ENCODE data around the gene OR5C1. TPM values are rescaled to one million over a fixed set of nuclear protein-coding genes. Genes with fewer than 3 reads are reported as not detected.
"Not testable (repeated sequence)": the region's sequence is repeated elsewhere in the genome, so short reads cannot be mapped to it uniquely, and the experiment has no call there.

OR5C1 gene
- total and polyA plus RNA-seq, 7 donors: not detected

DNA sequence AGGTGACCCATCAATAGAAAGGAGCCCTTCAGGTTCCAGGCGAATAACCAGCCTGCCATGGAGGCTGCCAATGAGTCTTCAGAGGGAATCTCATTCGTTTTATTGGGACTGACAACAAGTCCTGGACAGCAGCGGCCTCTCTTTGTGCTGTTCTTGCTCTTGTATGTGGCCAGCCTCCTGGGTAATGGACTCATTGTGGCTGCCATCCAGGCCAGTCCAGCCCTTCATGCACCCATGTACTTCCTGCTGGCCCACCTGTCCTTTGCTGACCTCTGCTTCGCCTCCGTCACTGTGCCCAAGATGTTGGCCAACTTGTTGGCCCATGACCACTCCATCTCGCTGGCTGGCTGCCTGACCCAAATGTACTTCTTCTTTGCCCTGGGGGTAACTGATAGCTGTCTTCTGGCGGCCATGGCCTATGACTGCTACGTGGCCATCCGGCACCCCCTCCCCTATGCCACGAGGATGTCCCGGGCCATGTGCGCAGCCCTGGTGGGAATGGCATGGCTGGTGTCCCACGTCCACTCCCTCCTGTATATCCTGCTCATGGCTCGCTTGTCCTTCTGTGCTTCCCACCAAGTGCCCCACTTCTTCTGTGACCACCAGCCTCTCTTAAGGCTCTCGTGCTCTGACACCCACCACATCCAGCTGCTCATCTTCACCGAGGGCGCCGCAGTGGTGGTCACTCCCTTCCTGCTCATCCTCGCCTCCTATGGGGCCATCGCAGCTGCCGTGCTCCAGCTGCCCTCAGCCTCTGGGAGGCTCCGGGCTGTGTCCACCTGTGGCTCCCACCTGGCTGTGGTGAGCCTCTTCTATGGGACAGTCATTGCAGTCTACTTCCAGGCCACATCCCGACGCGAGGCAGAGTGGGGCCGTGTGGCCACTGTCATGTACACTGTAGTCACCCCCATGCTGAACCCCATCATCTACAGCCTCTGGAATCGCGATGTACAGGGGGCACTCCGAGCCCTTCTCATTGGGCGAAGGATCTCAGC lies 11.6 kb downstream of the OR5C1 start, which contains the start of gene OR1K1:
TSS of gene OR1K1 (plus strand) at position 58 of the 995 bp plus-strand sequence. CDS start at position 58, 0 bp downstream.
- intact Hi-C loops (cut with DNase I): loop anchor here in 1 of 2 donors (10.0 kb wide), 1 partner anchor 676 kb away; no protein-coding TSS in a partner anchor
- H3K4me1 ChIP-seq: no peaks in the 10 kb centered on the region
- TF ChIP-seq, protein P1, sequence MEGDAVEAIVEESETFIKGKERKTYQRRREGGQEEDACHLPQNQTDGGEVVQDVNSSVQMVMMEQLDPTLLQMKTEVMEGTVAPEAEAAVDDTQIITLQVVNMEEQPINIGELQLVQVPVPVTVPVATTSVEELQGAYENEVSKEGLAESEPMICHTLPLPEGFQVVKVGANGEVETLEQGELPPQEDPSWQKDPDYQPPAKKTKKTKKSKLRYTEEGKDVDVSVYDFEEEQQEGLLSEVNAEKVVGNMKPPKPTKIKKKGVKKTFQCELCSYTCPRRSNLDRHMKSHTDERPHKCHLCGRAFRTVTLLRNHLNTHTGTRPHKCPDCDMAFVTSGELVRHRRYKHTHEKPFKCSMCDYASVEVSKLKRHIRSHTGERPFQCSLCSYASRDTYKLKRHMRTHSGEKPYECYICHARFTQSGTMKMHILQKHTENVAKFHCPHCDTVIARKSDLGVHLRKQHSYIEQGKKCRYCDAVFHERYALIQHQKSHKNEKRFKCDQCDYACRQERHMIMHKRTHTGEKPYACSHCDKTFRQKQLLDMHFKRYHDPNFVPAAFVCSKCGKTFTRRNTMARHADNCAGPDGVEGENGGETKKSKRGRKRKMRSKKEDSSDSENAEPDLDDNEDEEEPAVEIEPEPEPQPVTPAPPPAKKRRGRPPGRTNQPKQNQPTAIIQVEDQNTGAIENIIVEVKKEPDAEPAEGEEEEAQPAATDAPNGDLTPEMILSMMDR (IDR thresholded peaks at IDR 0.05): no peak
- H3K9me3 ChIP-seq: no peaks in the 10 kb centered on the region
- WGBS, 3 donors: 90 to 92% (median 92%) methylated on average over 30 of the region's 30 CpGs
- H3K4me3 ChIP-seq: no peak within 1 kb of the TSS
- H3K36me3 ChIP-seq (ENCODE audit: insufficient read depth in 1 of 2, low read depth in 1 of 2): no peaks in the 10 kb centered on the region
- ATAC-seq (no peak), DNase-seq (no peak)
- H3K27ac ChIP-seq: no peak within 1 kb of the TSS
- no peaks in the 10 kb centered on the region for H3K27me3 ChIP-seq (ENCODE audit: insufficient read depth in 3 of 3, low read length in 2 of 3)

DNA sequence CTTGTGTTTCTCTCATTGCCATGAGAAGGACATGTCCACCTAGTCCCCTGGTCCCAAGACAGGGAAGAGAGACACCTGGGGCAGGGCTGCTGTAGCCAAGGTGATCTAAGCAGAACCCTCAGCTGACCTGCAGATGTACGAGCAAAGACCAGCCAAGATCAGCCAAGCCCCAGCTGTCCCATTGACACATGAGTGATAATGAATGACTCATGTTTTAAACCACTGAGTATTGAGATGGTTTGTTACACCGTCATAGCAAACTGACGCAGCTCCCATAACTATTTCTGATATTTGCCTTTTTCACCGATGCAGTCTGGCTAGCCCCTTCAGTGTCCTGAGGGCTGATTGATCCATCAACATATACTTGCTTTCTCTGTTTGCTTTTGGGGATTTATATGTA lies 17.9 kb downstream of the OR5C1 start:
- WGBS, 3 donors: 83 to 90% (median 86%) methylated on average over 4 of the region's 4 CpGs
- TF ChIP-seq, protein P1 (IDR thresholded peaks at IDR 0.05): no peak
- H3K4me1 ChIP-seq: no peaks in the 10 kb centered on the region
- H3K36me3 ChIP-seq (ENCODE audit: insufficient read depth in 1 of 2, low read depth in 1 of 2): no peaks in the 10 kb centered on the region
- DNase-seq (no peak), ATAC-seq (no peak)
- no peak overlapping the region for H3K27ac ChIP-seq
- H3K27me3 ChIP-seq (ENCODE audit: insufficient read depth in 3 of 3, low read length in 2 of 3): no peaks in the 10 kb centered on the region
- no peak overlapping the region for H3K4me3 ChIP-seq
- intact Hi-C loops (cut with DNase I): loop anchor here (5.0 to 10.0 kb wide), 2 partner anchors 682 to 709 kb away; no protein-coding TSS in a partner anchor
- no peaks in the 10 kb centered on the region for H3K9me3 ChIP-seq

DNA sequence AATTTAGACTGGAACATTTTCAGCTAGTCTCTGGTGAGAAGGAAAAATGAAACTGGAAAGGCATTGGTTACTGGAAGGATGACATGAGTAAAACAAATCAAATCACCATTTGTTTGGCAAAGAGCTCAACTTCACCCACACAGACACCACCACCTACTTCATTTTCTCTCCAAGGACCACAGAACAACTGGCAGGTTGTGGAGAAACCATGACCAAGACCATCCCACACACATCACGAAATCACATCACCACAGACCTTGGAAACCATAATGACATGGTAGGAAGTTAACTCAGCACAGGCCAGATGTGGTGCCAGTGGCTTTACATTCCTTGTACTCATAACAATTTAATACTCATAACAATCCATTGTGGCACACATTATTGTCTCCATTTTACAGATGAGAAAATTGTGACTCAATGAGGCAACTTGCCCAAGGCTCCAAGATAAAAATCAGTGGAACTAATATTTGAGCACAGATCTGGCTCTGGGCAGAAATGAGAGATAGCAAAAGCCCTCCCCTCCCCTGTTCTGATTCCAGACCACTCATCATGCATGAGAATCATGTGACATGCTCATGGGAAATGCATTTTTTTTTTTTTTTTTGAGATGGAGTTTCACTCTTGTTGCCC lies 18.7 kb downstream of the OR5C1 start:
- Histone ChIP-seq H3K27me3 (ENCODE audit: insufficient read depth in 3 of 3, low read length in 2 of 3) (no peaks in the 10 kb centered on the region), H3K9me3 (no peaks in the 10 kb centered on the region), H3K4me3 (no peak overlapping the region), H3K4me1 (no peaks in the 10 kb centered on the region), H3K27ac (no peak overlapping the region), H3K36me3 (ENCODE audit: insufficient read depth in 1 of 2, low read depth in 1 of 2) (no peaks in the 10 kb centered on the region)
- no peak for DNase-seq
- TF ChIP-seq, protein P1 (IDR thresholded peaks at IDR 0.05): no peak
- 61 to 82% (median 63%) methylated on average over 1 of the region's 1 CpG for WGBS, 3 donors
- intact Hi-C loops (cut with DNase I): loop anchor here (5.0 to 10.0 kb wide), 2 partner anchors 683 to 710 kb away; no protein-coding TSS in a partner anchor
- ATAC-seq: no peak

DNA sequence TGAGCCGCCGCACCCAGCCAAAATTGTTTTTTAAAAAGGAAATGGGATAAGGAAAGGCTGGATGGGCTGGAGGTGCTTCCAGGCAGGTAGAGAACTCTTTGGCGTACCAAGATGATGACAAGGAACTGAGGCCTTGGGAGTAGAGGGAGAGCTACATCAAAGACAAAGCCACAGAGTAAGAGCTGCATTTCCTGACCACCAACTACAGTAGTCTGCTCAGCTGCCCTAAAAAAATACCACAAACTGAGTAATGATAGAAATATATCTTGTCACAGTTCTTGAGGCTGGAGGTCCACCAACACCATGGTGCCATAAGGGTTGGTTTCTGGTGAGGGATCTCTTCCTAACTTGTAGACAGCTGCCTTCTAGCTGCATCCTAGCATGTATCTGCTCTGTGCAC lies 19.4 kb downstream of the OR5C1 start:
- WGBS, 3 donors: 97 to 98% (median 97%) methylated on average over 3 of the region's 3 CpGs
- Histone ChIP-seq H3K27me3 (ENCODE audit: insufficient read depth in 3 of 3, low read length in 2 of 3) (no peaks in the 10 kb centered on the region), H3K9me3 (no peaks in the 10 kb centered on the region), H3K27ac (no peak overlapping the region), H3K36me3 (ENCODE audit: insufficient read depth in 1 of 2, low read depth in 1 of 2) (no peaks in the 10 kb centered on the region), H3K4me1 (no peaks in the 10 kb centered on the region), H3K4me3 (no peak overlapping the region)
- no peak for ATAC-seq
- intact Hi-C loops (cut with DNase I): loop anchor here (2.0 to 10.0 kb wide), 3 partner anchors 343 to 711 kb away; no protein-coding TSS in a partner anchor
- DNase-seq: no peak
- TF ChIP-seq, protein P1 (IDR thresholded peaks at IDR 0.05): no peak

DNA sequence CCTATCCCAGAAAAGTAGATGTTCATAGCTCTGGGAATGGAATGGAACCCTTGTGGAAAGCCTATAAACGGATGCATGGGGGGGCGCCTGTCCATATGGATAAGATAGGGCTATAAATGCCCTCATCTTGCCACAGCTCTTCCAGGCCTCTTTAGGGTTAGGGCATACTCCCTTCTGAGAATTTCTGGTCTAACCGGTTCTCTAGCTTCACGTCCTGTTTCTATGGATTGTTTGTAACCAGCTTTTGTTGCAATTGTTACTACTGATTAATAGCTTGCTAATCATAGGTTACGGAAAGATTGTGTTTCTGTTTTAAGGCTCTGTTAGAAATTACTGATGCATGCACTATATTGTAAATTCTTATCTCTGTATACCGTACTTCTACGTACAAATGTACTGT lies 20.5 kb downstream of the OR5C1 start:
- intact Hi-C loops (cut with DNase I): loop anchor here (2.0 to 10.0 kb wide), 3 partner anchors 344 to 712 kb away; no protein-coding TSS in a partner anchor
- not testable (repeated sequence) for ATAC-seq; H3K36me3 ChIP-seq (ENCODE audit: insufficient read depth in 1 of 2, low read depth in 1 of 2); H3K4me1 ChIP-seq; DNase-seq; H3K27ac ChIP-seq; H3K27me3 ChIP-seq (ENCODE audit: insufficient read depth in 3 of 3, low read length in 2 of 3); H3K9me3 ChIP-seq; H3K4me3 ChIP-seq
- 81 to 89% (median 85%) methylated on average over 7 of the region's 7 CpGs for whole genome bisulfite sequencing, 3 donors
